WERI-Rb-1 (cell line): ENCODE results near the gene ISLR2.

ENCODE experiments used
- DNase-seq: peaks from one replicate; pipeline ENCODE4 v3.0.0-alpha.2; 2020
- H3K27ac ChIP-seq: fragments of 250-450 bp; sonication (Bioruptor Pico); 2 replicates; pipeline ENCODE4 v1.5.1; 2020; ENCODE audit warnings: mild to moderate bottlenecking, moderate library complexity
- H3K27me3 ChIP-seq: fragments of 250-450 bp; sonication (Bioruptor Pico); 2 replicates; pipeline ENCODE4 v1.5.1; 2021; ENCODE audit warnings: mild to moderate bottlenecking, low read depth, moderate library complexity; ENCODE audit not compliant: insufficient read depth, severe bottlenecking
- H3K36me3 ChIP-seq: fragments of 250-450 bp; sonication (Bioruptor Pico); 2 replicates; pipeline ENCODE4 v1.5.1; 2020; ENCODE audit warnings: mild to moderate bottlenecking, moderate library complexity
- H3K4me3 ChIP-seq: 2 replicates; pipeline ENCODE4 v1.5.1; 2011; ENCODE audit warnings: low read depth, mild to moderate bottlenecking, control low read depth, low read length
- H3K9me3 ChIP-seq: fragments of 250-450 bp; sonication (Bioruptor Pico); 2 replicates; pipeline ENCODE4 v1.5.1; 2021; ENCODE audit warnings: mild to moderate bottlenecking, moderate library complexity; ENCODE audit not compliant: severe bottlenecking
- CTCF ChIP-seq: IDR thresholded peaks from 2 replicates; pipeline ENCODE4 v1.5.1; 2011; ENCODE audit warnings: low read depth, mild to moderate bottlenecking, control low read depth, inconsistent platforms, low read length

Gene ISLR2

GRCh38 chr15:74109713-74110112 is 20.7 kb upstream of the ISLR2 start:
- no peak for DNase-seq
- Histone ChIP-seq H3K27ac (no peak overlapping the region), H3K36me3 (no peaks in the 10 kb centered on the region), H3K27me3 (no peaks in the 10 kb centered on the region), H3K9me3 (no peaks in the 10 kb centered on the region), H3K4me3 (no peak overlapping the region)
- no peak for TF ChIP-seq CTCF

- H3K36me3 ChIP-seq, result no peaks in the 10 kb centered on the region
- no peaks in the 10 kb centered on the region for H3K9me3 ChIP-seq
- H3K27ac ChIP-seq, result peak overlapping the region; percentile 58
- DNase-seq, result peak; percentile 51
- no peaks in the 10 kb centered on the region for H3K27me3 ChIP-seq
- H3K4me3 ChIP-seq, result no peak overlapping the region
- no peak for TF ChIP-seq CTCF
Measured at GRCh38 chr15:74120426-74120825, 10.0 kb upstream of the ISLR2 start.

- H3K27ac ChIP-seq, result peak overlapping the region; percentile 58
- no peaks in the 10 kb centered on the region for H3K27me3 ChIP-seq
- H3K36me3 ChIP-seq, result no peaks in the 10 kb centered on the region
- peak; percentile 45 for DNase-seq
- no peak overlapping the region for H3K4me3 ChIP-seq
- TF ChIP-seq CTCF, result no peak
- H3K9me3 ChIP-seq, result no peaks in the 10 kb centered on the region
Measured at GRCh38 chr15:74121039-74121438, 9.3 kb upstream of the ISLR2 start.

GRCh38 chr15:74121858-74122257 is 8.5 kb upstream of the ISLR2 start:
- Histone ChIP-seq H3K9me3 (no peaks in the 10 kb centered on the region), H3K36me3 (no peaks in the 10 kb centered on the region), H3K4me3 (no peak overlapping the region), H3K27ac (no peak overlapping the region), H3K27me3 (no peaks in the 10 kb centered on the region)
- no peak for DNase-seq
- no peak for TF ChIP-seq CTCF

GRCh38 chr15:74122403-74123130 is 7.8 kb upstream of the ISLR2 start:
- H3K27ac ChIP-seq, result peak overlapping the region; percentile 8; the same call in 1 of the 2 replicates

More at GRCh38 chr15:74122403-74123130, 7.8 kb upstream of the ISLR2 start:
- TF ChIP-seq CTCF, result no peak
- H3K9me3 ChIP-seq, result no peaks in the 10 kb centered on the region
- H3K36me3 ChIP-seq, result no peaks in the 10 kb centered on the region
- no peaks in the 10 kb centered on the region for H3K27me3 ChIP-seq
- no peak for DNase-seq
- H3K4me3 ChIP-seq, result no peak overlapping the region
